Mucosa of rectum (tissue), 2 donors: ENCODE data around the gene PEF1.

ENCODE experiments used
- H3K27ac ChIP-seq, 2 donors: one replicate each; pipeline ENCODE4 v1.7.0; 2013; ENCODE audit warnings: inconsistent platforms in 2 of 2, low read depth in 2 of 2, low read length in 2 of 2
- H3K27me3 ChIP-seq, 2 donors: one replicate each; pipeline ENCODE4 v1.7.0; 2013; ENCODE audit warnings: low read length in 2 of 2; ENCODE audit not compliant: control insufficient read depth in 2 of 2, insufficient read depth in 2 of 2
- H3K36me3 ChIP-seq, 2 donors: one replicate each; pipeline ENCODE4 v1.7.0; 2013; ENCODE audit warnings: low read length in 2 of 2; ENCODE audit not compliant: control insufficient read depth in 2 of 2, insufficient read depth in 2 of 2
- H3K4me1 ChIP-seq, 2 donors: one replicate each; pipeline ENCODE4 v1.7.0; 2013; ENCODE audit warnings: low read length in 2 of 2, mild to moderate bottlenecking in 1 of 2; ENCODE audit not compliant: control insufficient read depth in 2 of 2, insufficient read depth in 2 of 2
- H3K4me3 ChIP-seq, 2 donors: one replicate each; pipeline ENCODE4 v1.7.0; 2013; ENCODE audit warnings: low read length in 2 of 2
- H3K9ac ChIP-seq, 2 donors: one replicate each; pipeline ENCODE4 v1.7.0; 2013; ENCODE audit warnings: low read length in 2 of 2, low read depth in 1 of 2, mild to moderate bottlenecking in 1 of 2
- H3K9me3 ChIP-seq, 2 donors: one replicate each; pipeline ENCODE4 v1.7.0; 2013; ENCODE audit warnings: low read length in 2 of 2; ENCODE audit not compliant: control insufficient read depth in 2 of 2
- donor health status: healthy.
- donor health status: Normal muscosa, but diverticular disease.

PEF1 gene

DNA sequence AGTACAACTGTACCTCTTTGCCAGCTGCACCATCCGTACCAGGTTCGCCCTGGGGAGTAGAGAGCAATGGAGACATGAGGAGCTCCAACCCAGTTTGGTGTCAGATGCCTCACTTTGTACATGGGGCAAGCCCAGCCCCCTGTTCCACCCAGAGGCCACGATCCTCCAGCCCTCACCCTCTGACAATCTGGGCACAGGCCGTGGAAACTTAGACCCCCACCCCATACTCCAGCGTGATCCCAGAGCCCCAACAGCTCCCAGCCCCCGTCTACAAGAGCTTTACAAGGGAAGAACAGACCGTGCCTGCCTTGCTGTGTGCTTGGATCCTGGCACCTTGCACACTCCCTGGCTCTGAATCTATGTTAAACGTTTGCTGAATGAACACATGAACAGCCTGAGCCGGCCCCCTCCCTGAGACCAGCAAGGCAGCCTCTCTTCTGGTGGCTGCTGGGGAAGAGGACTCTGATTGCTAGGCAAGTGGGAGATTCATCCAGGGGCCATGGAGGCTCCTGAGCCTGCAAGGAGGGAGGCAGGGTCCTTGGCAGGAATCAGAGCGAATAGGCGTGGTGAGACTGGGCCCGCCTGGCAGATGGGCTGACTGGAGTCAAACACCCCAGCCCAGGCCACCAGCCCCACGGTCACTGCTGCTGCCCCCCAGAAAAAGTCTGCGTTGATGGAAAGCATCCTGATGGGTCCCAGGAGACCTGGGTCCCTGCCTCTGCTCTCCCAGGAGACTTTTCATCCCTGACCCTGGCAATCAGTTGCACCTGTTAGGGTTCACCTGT is 12.5 kb upstream of the PEF1 start:
- Histone ChIP-seq H3K27ac (no peak overlapping the region), H3K9me3 (no peaks in the 10 kb centered on the region), H3K4me3 (no peak overlapping the region), H3K36me3 (no peaks in the 10 kb centered on the region), H3K27me3 (no peaks in the 10 kb centered on the region), H3K4me1 (no peaks in the 10 kb centered on the region), H3K9ac (no peak overlapping the region)

- H3K4me1 ChIP-seq: no peaks in the 10 kb centered on the region
- no peaks in the 10 kb centered on the region for H3K9me3 ChIP-seq
- H3K27me3 ChIP-seq: no peaks in the 10 kb centered on the region
- H3K9ac ChIP-seq: no peak overlapping the region
- H3K36me3 ChIP-seq: no peaks in the 10 kb centered on the region
- H3K4me3 ChIP-seq: no peak overlapping the region
- no peak overlapping the region for H3K27ac ChIP-seq
Observed at GRCh38 chr1:31655756-31656155, 11.1 kb upstream of the PEF1 start.

DNA sequence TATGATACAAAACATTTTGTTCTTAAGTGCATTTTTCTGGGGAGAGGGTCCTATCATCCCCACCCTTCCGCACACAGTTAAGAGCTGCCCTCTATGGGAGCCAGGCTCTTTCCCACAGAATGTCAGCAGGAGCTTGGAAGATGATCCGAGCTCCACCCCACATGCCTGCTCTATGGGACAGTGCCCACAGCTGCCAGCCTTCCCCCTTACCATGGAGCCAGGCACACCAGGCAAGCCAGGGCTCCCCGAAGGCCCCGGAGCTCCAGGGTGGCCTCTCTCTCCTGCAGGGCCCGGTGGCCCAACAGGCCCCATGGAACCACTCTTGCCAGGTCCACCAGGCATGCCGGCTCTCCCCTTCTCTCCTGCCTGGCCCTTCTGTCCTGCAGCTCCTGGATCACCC is 10.4 kb upstream of the PEF1 start:
- no peaks in the 10 kb centered on the region for H3K27me3 ChIP-seq
- no peak overlapping the region for H3K4me3 ChIP-seq
- no peak overlapping the region for H3K9ac ChIP-seq
- H3K9me3 ChIP-seq: no peaks in the 10 kb centered on the region
- H3K27ac ChIP-seq: no peak overlapping the region
- no peaks in the 10 kb centered on the region for H3K36me3 ChIP-seq
- no peaks in the 10 kb centered on the region for H3K4me1 ChIP-seq

- no peaks in the 10 kb centered on the region for H3K36me3 ChIP-seq
Observed at GRCh38 chr1:31654474-31654776, 9.7 kb upstream of the PEF1 start.

GRCh38 chr1:31653717-31654473 is 9.2 kb upstream of the PEF1 start:
- H3K36me3 ChIP-seq: no peaks in the 10 kb centered on the region
- H3K9me3 ChIP-seq: no peaks in the 10 kb centered on the region
- H3K4me1 ChIP-seq: no peaks in the 10 kb centered on the region
- H3K4me3 ChIP-seq: no peak overlapping the region
- no peaks in the 10 kb centered on the region for H3K27me3 ChIP-seq
- H3K9ac ChIP-seq: no peak overlapping the region
- H3K27ac ChIP-seq: no peak overlapping the region

More at GRCh38 chr1:31654474-31654776, 9.7 kb upstream of the PEF1 start:
- H3K27ac ChIP-seq: no peak overlapping the region
- no peaks in the 10 kb centered on the region for H3K4me1 ChIP-seq
- H3K9me3 ChIP-seq: no peaks in the 10 kb centered on the region
- H3K9ac ChIP-seq: no peak overlapping the region
- H3K27me3 ChIP-seq: no peaks in the 10 kb centered on the region
- H3K4me3 ChIP-seq: no peak overlapping the region

- H3K27me3 ChIP-seq: no peaks in the 10 kb centered on the region
- no peak overlapping the region for H3K4me3 ChIP-seq
- H3K27ac ChIP-seq: no peak overlapping the region
- H3K9me3 ChIP-seq: no peaks in the 10 kb centered on the region
- no peaks in the 10 kb centered on the region for H3K36me3 ChIP-seq
- no peaks in the 10 kb centered on the region for H3K4me1 ChIP-seq
- H3K9ac ChIP-seq: no peak overlapping the region
Observed at GRCh38 chr1:31652891-31653499, 8.3 kb upstream of the PEF1 start.

- H3K27me3 ChIP-seq: no peaks in the 10 kb centered on the region
Observed at GRCh38 chr1:31651766-31652165, 7.1 kb upstream of the PEF1 start.

DNA sequence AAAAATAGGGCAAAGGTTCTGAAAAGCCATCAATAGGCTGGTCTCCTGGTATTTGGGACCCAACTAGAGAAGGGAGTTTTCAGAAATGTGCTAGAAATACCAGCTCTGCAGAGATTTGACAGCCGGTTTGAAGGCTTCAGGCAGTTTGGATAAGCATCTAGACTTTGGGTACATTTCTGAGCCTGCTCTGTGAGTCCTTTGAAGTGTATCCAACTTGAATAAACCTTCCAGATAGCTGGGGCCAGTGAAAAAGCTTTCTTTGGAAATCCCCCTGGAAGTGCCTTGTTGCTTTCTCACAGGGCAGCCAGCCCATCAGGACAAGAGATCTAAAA is 6.4 kb upstream of the PEF1 start:
- Histone ChIP-seq H3K4me3 (no peak overlapping the region), H3K27ac (no peak overlapping the region), H3K4me1 (no peaks in the 10 kb centered on the region), H3K27me3 (no peaks in the 10 kb centered on the region), H3K9me3 (no peaks in the 10 kb centered on the region), H3K9ac (no peak overlapping the region), H3K36me3 (no peaks in the 10 kb centered on the region)

More at GRCh38 chr1:31651766-31652165, 7.1 kb upstream of the PEF1 start:
- Histone ChIP-seq H3K4me1 (no peaks in the 10 kb centered on the region), H3K9ac (no peak overlapping the region), H3K4me3 (no peak overlapping the region), H3K36me3 (no peaks in the 10 kb centered on the region), H3K9me3 (no peaks in the 10 kb centered on the region), H3K27ac (no peak overlapping the region)

- Histone ChIP-seq H3K9me3 (no peaks in the 10 kb centered on the region), H3K27ac (no peak overlapping the region), H3K36me3 (no peaks in the 10 kb centered on the region), H3K4me3 (no peak overlapping the region), H3K9ac (no peak overlapping the region), H3K27me3 (no peaks in the 10 kb centered on the region), H3K4me1 (peaks cover 1% of the 10 kb centered on the region in 2 donors)
Observed at GRCh38 chr1:31650161-31651088, 5.7 kb upstream of the PEF1 start.
